GM23338 (cell line): ENCODE results near the gene MED13L. TPM values are rescaled to one million over a fixed set of nuclear protein-coding genes. Genes with fewer than 3 reads are reported as not detected.
A peak's percentile ranks its signal among the peaks of the same experiment; 100 is the strongest.

Source experiments
- ATAC-seq: fragments of 200-7000 bp; cut with Tn5 transposase; 3 replicates; pipeline ENCODE4 v1.9.1; 2020
- DNase-seq: peaks from one replicate; pipeline ENCODE4 v3.0.0-alpha.2; 2015; ENCODE audit warnings: low spot score
- H2AFZ ChIP-seq: fragments of 200-600 bp; sonication (generic); 2 replicates; pipeline ENCODE4 v1.8.0; 2016; ENCODE audit warnings: antibody characterized with exemption, mild to moderate bottlenecking, moderate library complexity
- H3F3A ChIP-seq: fragments of 200-600 bp; sonication (generic); replicated peaks from 2 replicates; pipeline ENCODE4 v1.8.0; 2017; ENCODE audit warnings: antibody characterized with exemption, mixed run types, low read depth
- H3K27ac ChIP-seq: fragments of 200-600 bp; sonication (generic); 2 replicates; pipeline ENCODE4 v1.6.1; 2016; ENCODE audit warnings: low read depth
- H3K27me3 ChIP-seq: fragments of 200-600 bp; sonication (generic); 2 replicates; pipeline ENCODE4 v1.8.0; 2016; ENCODE audit warnings: mild to moderate bottlenecking, mixed run types, moderate library complexity; ENCODE audit not compliant: insufficient read depth
- H3K36me3 ChIP-seq: fragments of 200-600 bp; sonication (generic); 2 replicates; pipeline ENCODE4 v1.8.0; 2016; ENCODE audit warnings: mild to moderate bottlenecking; ENCODE audit not compliant: insufficient read depth
- H3K4me1 ChIP-seq: fragments of 200-600 bp; sonication (generic); 2 replicates; pipeline ENCODE4 v1.8.0; 2016; ENCODE audit warnings: mild to moderate bottlenecking, moderate library complexity; ENCODE audit not compliant: insufficient read depth
- H3K4me2 ChIP-seq: fragments of 200-600 bp; sonication (generic); 2 replicates; pipeline ENCODE4 v1.7.1; 2017; ENCODE audit warnings: mixed run types
- H3K4me3 ChIP-seq: fragments of 200-600 bp; sonication (generic); 2 replicates; pipeline ENCODE4 v1.6.1; 2016; ENCODE audit warnings: mixed run types
- H3K79me2 ChIP-seq: fragments of 200-600 bp; sonication (generic); replicated peaks from 2 replicates; pipeline ENCODE4 v1.8.0; 2017; ENCODE audit warnings: mild to moderate bottlenecking; ENCODE audit not compliant: insufficient read depth
- H3K9me2 ChIP-seq: fragments of 200-600 bp; sonication (generic); 2 replicates; pipeline ENCODE4 v1.8.0; 2017; ENCODE audit not compliant: insufficient read depth
- H4K20me1 ChIP-seq: fragments of 200-600 bp; sonication (generic); replicated peaks from 2 replicates; pipeline ENCODE4 v1.8.0; 2017; ENCODE audit warnings: mild to moderate bottlenecking; ENCODE audit not compliant: insufficient read depth
- H3K27ac Mint-ChIP-seq: 2 replicates; pipeline ENCODE4 v1.8.0; 2020; ENCODE audit warnings: inconsistent platforms, mild to moderate bottlenecking, moderate library complexity, mixed read lengths
- H3K27me3 Mint-ChIP-seq: 3 replicates; pipeline ENCODE4 v1.8.0; 2022; ENCODE audit warnings: low read depth, mild to moderate bottlenecking, moderate library complexity, mixed read lengths, inconsistent platforms; ENCODE audit not compliant: insufficient read depth, poor library complexity
- H3K36me3 Mint-ChIP-seq: 3 replicates; pipeline ENCODE4 v1.8.0; 2021; ENCODE audit warnings: low read depth, mild to moderate bottlenecking, inconsistent platforms, moderate library complexity, mixed read lengths
- H3K4me1 Mint-ChIP-seq: 3 replicates; pipeline ENCODE4 v1.8.0; 2020; ENCODE audit warnings: mild to moderate bottlenecking, inconsistent platforms, mixed read lengths
- H3K4me3 Mint-ChIP-seq: 3 replicates; pipeline ENCODE4 v1.8.0; 2021; ENCODE audit warnings: moderate library complexity, mild to moderate bottlenecking, inconsistent platforms, mixed read lengths
- H3K9me3 Mint-ChIP-seq: 3 replicates; pipeline ENCODE4 v1.8.0; 2020; ENCODE audit warnings: moderate library complexity, mild to moderate bottlenecking, inconsistent platforms, mixed read lengths
- CREB1 ChIP-seq: fragments of 250-450 bp; sonication (Bioruptor Pico); IDR thresholded peaks from 2 replicates; pipeline ENCODE4 v1.5.0; 2020; ENCODE audit warnings: low read depth, mild to moderate bottlenecking, moderate library complexity
- ETS1 ChIP-seq: IDR thresholded peaks from 2 replicates; pipeline ENCODE4 v1.6.1; 2016; ENCODE audit warnings: antibody characterized with exemption
- EZH2 ChIP-seq: fragments of 200-600 bp; sonication (generic); IDR thresholded peaks from one replicate; pipeline ENCODE4 v1.8.0; 2017; ENCODE audit warnings: antibody characterized with exemption, mild to moderate bottlenecking, low read depth; ENCODE audit not compliant: unreplicated experiment
- EZH2phosphoT487 ChIP-seq: fragments of 200-600 bp; sonication (generic); IDR thresholded peaks from one replicate; pipeline ENCODE4 v1.8.1; 2018; ENCODE audit warnings: antibody characterized with exemption; ENCODE audit not compliant: unreplicated experiment
- JUNB ChIP-seq: IDR thresholded peaks from one replicate; pipeline ENCODE4 v1.6.1; 2016; ENCODE audit warnings: antibody characterized with exemption; ENCODE audit not compliant: unreplicated experiment
- NANOG ChIP-seq: IDR thresholded peaks from 2 replicates; pipeline ENCODE4 v1.6.1; 2016; ENCODE audit warnings: antibody characterized with exemption, borderline replicate concordance
- POLR2AphosphoS5 ChIP-seq: IDR thresholded peaks from 2 replicates; pipeline ENCODE4 v1.6.1; 2016; ENCODE audit warnings: antibody characterized with exemption, low read depth
- REST ChIP-seq: IDR thresholded peaks from one replicate; pipeline ENCODE4 v1.6.1; 2018; ENCODE audit warnings: antibody characterized with exemption; ENCODE audit not compliant: unreplicated experiment
- STAT1 ChIP-seq: IDR thresholded peaks from one replicate; pipeline ENCODE4 v1.6.1; 2016; ENCODE audit warnings: antibody characterized with exemption; ENCODE audit not compliant: unreplicated experiment
- ZNF114 ChIP-seq: fragments of 250-450 bp; sonication (Bioruptor Pico); IDR thresholded peaks from 2 replicates; pipeline ENCODE4 v1.5.0; 2020; ENCODE audit warnings: mild to moderate bottlenecking, moderate library complexity
- ZNF331 ChIP-seq: fragments of 250-450 bp; sonication (Bioruptor Pico); IDR thresholded peaks from 2 replicates; pipeline ENCODE4 v1.5.0; 2020; ENCODE audit warnings: low read depth, mild to moderate bottlenecking, moderate library complexity
- ZNF462 ChIP-seq: fragments of 250-450 bp; sonication (Bioruptor Pico); IDR thresholded peaks from 2 replicates; pipeline ENCODE4 v1.5.0; 2020; ENCODE audit warnings: mild to moderate bottlenecking, moderate library complexity
- polyA plus RNA-seq: library from polyadenylated mRNA; unstranded; fragments of >200 nt; fragmentation: Nextera tagmentation; extraction: Ambion mirVana; gene quantifications from 2 replicates; pipeline ENCODE4 v1.2.1, GENCODE V29; 2016
- total RNA-seq: library from RNA; depleted of rRNA; stranded (reverse); fragments of >200 nt; shearing (Covaris generic); gene quantifications from 2 replicates; pipeline ENCODE4 v1.2.3, GENCODE V29; 2014
- TF ChIP-seq, protein P1 (sequence below), 2 experiments: fragments of 200-600 bp in 1 of 2; sonication (generic) in 1 of 2; conservative IDR thresholded peaks; 2 replicates each; pipeline versions ENCODE4 v1.5.1 to v1.6.1; 2016 to 2017; ENCODE audit warnings: antibody characterized with exemption in 2 of 2, low read depth in 2 of 2, mild to moderate bottlenecking in 2 of 2, moderate library complexity in 1 of 2

MED13L gene
- total and polyA plus RNA-seq, 2 experiments from 2014 or later = 20.9 to 73.6 TPM

- peak overlapping the region; percentile 5; the same call in 1 of the 2 replicates for H3K27ac ChIP-seq
- H3F3A ChIP-seq = no peaks in the 10 kb centered on the region
- H4K20me1 ChIP-seq = no peaks in the 10 kb centered on the region
- peaks cover 11% of the 10 kb centered on the region; the same call in 1 of the 2 replicates for H3K4me1 ChIP-seq
- H3K27me3 ChIP-seq = no peaks in the 10 kb centered on the region
- TF ChIP-seq NANOG (no peak), POLR2AphosphoS5 (no peak), ZNF331 (CRISPR knock-in tag) (no peak), EZH2 (no peak), ZNF462 (CRISPR knock-in tag) (no peak), ZNF114 (CRISPR knock-in tag) (no peak), REST (no peak), STAT1 (no peak), CREB1 (no peak), JUNB (no peak), EZH2phosphoT487 (no peak), ETS1 (no peak)
- TF ChIP-seq, protein P1, sequence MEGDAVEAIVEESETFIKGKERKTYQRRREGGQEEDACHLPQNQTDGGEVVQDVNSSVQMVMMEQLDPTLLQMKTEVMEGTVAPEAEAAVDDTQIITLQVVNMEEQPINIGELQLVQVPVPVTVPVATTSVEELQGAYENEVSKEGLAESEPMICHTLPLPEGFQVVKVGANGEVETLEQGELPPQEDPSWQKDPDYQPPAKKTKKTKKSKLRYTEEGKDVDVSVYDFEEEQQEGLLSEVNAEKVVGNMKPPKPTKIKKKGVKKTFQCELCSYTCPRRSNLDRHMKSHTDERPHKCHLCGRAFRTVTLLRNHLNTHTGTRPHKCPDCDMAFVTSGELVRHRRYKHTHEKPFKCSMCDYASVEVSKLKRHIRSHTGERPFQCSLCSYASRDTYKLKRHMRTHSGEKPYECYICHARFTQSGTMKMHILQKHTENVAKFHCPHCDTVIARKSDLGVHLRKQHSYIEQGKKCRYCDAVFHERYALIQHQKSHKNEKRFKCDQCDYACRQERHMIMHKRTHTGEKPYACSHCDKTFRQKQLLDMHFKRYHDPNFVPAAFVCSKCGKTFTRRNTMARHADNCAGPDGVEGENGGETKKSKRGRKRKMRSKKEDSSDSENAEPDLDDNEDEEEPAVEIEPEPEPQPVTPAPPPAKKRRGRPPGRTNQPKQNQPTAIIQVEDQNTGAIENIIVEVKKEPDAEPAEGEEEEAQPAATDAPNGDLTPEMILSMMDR (conservative IDR thresholded peaks at IDR 0.05; ENCODE audit: low read depth in 2 of 2) = no peak
- H3K9me2 ChIP-seq = no peaks in the 10 kb centered on the region
- H2AFZ ChIP-seq = no peak overlapping the region
- H3K4me3 ChIP-seq = no peak overlapping the region
- no peak for DNase-seq
- peak; percentile 36; the same call in 2 of the 3 replicates for ATAC-seq
- H3K4me2 ChIP-seq = no peak overlapping the region
- Mint-ChIP-seq H3K9me3 (no peaks in the 10 kb centered on the region; the same call in 2 of the 3 replicates), H3K36me3 (peaks cover 3% of the 10 kb centered on the region; the same call in 1 of the 3 replicates), H3K4me3 (no peak overlapping the region), H3K27ac (no peak overlapping the region), H3K4me1 (peaks cover 10% of the 10 kb centered on the region), H3K27me3 (no peaks in the 10 kb centered on the region)
- peaks cover 58% of the 10 kb centered on the region for H3K79me2 ChIP-seq
- H3K36me3 ChIP-seq = no peaks in the 10 kb centered on the region
Observed at GRCh38 chr12:116026768-116027550, 250.5 kb downstream of the MED13L start.
